RWPE1 (cell line): ENCODE measurements around the gene TLK1.

Experiments
- CTCF ChIA-PET: fragments of 350-600 bp; sonication (Branson Sonifier 250); formaldehyde crosslinking; extraction: SDS; loops from one replicate; lab custom pipeline; 2021; lab: Yijun Ruan, JAX
- POLR2A ChIA-PET: fragments of 400-600 bp; formaldehyde crosslinking; extraction: SDS; loops from one replicate; lab custom pipeline; 2020; ENCODE audit warnings: antibody characterized with exemption; ENCODE audit not compliant: low non-redundant PET; lab: Yijun Ruan, JAX
- DNase-seq: peaks from one replicate; pipeline ENCODE4 v3.0.0; 2012; ENCODE audit warnings: low spot score
- H3K27ac ChIP-seq: fragments of 450-650 bp; 2 replicates; pipeline ENCODE4 v1.5.1; 2017
- TF ChIP-seq, protein P1 (sequence below): fragments of 450-650 bp; conservative IDR thresholded peaks from 2 replicates; pipeline ENCODE4 v1.5.1; 2017; ENCODE audit warnings: low read depth, mild to moderate bottlenecking

Gene TLK1

DNA sequence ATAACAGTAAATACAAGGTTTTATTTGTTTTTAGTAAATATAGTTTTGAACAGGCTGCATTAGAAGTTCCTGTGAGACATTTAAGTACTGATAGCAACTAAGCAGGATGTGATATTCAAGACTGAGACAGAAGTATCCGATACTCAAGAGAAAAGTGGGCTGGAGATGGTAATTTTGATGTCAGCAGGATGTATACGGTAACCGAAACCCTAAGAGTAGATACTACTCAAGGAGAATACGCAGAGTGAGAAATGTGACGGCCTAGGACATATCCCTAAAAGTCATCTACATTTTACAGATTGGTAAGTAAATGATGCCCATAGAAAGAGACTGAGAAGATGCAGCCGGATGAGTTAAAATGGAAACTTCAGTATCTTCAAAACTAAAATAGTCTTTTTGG lies 116.3 kb downstream of the TLK1 start:
- DNase-seq, result no peak
- POLR2A ChIA-PET, result no interaction called here
- TF ChIP-seq, protein P1, sequence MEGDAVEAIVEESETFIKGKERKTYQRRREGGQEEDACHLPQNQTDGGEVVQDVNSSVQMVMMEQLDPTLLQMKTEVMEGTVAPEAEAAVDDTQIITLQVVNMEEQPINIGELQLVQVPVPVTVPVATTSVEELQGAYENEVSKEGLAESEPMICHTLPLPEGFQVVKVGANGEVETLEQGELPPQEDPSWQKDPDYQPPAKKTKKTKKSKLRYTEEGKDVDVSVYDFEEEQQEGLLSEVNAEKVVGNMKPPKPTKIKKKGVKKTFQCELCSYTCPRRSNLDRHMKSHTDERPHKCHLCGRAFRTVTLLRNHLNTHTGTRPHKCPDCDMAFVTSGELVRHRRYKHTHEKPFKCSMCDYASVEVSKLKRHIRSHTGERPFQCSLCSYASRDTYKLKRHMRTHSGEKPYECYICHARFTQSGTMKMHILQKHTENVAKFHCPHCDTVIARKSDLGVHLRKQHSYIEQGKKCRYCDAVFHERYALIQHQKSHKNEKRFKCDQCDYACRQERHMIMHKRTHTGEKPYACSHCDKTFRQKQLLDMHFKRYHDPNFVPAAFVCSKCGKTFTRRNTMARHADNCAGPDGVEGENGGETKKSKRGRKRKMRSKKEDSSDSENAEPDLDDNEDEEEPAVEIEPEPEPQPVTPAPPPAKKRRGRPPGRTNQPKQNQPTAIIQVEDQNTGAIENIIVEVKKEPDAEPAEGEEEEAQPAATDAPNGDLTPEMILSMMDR, result no peak
- no peak overlapping the region for H3K27ac ChIP-seq
- CTCF ChIA-PET, result no interaction called here

DNA sequence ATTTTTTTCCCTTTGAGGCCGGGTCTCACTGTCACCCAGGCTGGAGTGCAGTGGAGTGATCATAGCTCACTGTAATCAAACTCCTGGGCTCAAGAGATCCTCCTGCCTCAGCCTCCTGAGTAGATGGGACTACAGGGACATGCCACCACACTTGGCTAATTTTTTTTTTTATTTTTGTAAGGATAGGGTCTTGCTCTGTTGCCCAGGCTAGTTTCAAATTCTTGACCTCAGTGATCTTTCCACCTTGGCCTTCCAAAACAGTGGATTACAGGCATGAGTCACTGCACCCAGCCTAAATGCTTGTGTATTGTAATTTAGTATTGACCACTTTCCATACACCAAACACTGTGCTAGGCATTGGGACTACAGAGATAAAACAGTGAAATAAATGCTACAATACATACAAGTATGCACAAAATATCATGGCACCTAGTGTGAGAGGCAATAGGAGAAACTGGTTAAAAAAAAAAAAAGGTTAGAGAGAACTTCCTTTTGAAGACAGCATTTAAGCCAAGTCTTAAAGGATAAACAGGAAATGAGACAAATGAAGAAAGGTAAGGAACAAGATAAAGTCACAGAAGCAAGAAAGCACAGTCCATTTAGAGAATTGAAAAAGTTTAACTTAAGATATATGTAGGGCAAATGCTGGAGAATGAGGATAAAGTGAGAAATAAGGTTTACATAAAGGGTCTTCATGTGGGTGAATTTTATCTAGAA lies 118.3 kb downstream of the TLK1 start:
- no peak overlapping the region for H3K27ac ChIP-seq
- CTCF ChIA-PET, result no interaction called here
- TF ChIP-seq, protein P1, result no peak
- POLR2A ChIA-PET, result no interaction called here
- no peak for DNase-seq

DNA sequence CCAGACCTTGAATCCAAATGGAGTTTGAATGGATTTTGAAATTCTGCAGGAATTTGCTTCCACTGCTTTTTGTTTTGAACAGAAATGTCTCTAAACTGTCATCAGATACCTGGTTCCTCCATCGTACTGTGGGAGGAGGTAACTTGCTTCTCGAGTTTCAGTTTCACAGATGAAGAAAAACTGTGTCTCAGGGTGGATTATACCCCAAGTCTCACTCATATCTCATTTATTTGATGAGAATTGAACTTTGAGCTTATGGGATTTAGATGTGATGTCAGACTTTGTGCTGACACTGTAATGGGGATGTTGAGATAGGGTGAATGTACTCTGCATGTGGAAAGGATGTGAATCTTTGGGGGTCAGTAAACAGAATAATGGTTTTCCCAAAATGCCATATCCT lies 124.2 kb downstream of the TLK1 start:
- H3K27ac ChIP-seq, result no peak overlapping the region
- ChIA-PET POLR2A (no interaction called here), CTCF (interaction anchor here (0.6 kb wide), 1 partner anchor 545 kb away, joined by 3 read pairs; no protein-coding TSS in a partner anchor)

DNA sequence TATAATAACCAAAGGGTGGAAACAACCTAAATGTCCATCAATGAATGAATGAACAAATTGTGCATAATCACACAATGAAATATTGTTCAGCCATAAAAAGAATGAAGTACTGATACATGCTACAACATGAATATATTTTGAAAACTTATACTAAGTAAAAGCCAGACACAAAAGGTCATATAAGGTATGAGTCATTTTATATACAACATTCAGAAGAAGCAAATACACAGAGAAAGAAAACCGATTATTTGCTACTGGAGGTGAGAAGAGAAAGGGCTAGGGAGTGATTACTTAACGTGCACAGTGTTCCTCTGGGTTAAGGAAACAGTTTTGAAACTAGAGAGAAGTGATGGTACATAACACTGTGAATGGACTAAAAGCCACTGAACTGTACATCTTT lies 126.4 kb downstream of the TLK1 start:
- ChIA-PET CTCF (no interaction called here), POLR2A (no interaction called here)
- TF ChIP-seq, protein P1, result no peak
- H3K27ac ChIP-seq, result no peak overlapping the region
- peak; percentile 3 for DNase-seq

More for the DNA sequence above, 124.2 kb downstream of the TLK1 start:
- DNase-seq, result no peak
- TF ChIP-seq, protein P1, result no peak

DNA sequence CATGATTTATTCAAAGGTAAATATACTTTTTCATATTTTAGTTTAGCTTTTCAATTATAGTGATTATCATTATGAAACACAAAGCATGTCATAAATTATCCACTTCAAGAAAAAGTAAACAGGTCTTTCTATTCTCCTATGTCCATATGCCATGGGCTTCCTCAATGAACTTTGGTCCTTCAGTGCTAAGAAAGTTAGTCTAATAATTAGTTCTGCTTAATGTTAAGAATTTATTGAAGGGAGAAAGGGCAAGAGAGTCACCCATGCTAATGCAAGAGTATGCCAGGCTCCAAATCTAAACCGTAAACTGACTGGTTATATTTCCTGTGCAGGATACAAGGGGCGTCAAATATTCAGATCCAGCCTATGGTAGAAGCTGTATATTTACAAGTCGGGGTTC lies 135.5 kb downstream of the TLK1 start:
- TF ChIP-seq, protein P1, result no peak
- no peak overlapping the region for H3K27ac ChIP-seq
- ChIA-PET POLR2A (no interaction called here), CTCF (no interaction called here)
- no peak for DNase-seq

DNA sequence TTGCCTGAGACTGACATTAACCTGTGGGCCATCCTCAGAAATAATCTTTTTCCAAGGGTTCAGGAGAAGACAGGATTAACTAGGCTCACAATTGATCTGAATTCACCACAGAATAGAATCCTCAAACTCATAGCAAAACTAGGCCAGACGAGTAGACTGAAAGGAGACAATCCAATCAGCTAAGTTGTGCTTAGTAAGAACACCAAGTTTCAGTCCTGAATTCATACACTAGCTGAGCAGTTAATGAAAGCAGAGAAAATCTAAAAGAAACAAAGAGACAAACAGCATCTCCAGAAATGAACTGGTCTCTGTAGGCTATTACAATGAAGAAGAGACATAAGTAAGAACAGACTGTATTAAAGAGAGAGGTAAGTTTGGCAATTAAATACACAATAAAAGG lies 142.2 kb downstream of the TLK1 start:
- no peak for DNase-seq
- ChIA-PET CTCF (interaction anchor here (0.6 to 0.8 kb wide), 2 partner anchors 9 to 52 kb away, joined by 3 read pairs; no protein-coding TSS in a partner anchor), POLR2A (no interaction called here)
- TF ChIP-seq, protein P1, result no peak
- no peak overlapping the region for H3K27ac ChIP-seq
